Measurements from ENCODE around the gene PCDHGA8. TPM values are rescaled to one million over a fixed set of nuclear protein-coding genes. Genes with fewer than 3 reads are reported as not detected.
"Not testable (repeated sequence)": the region's sequence is repeated elsewhere in the genome, so short reads cannot be mapped to it uniquely, and the experiment has no call there.

The PCDHGA8 gene
- total RNA-seq, 1 experiment from 2014 or later = 0.75 TPM

- DNase-seq (ENCODE audit: low read depth) = no peak
These were observed 38.9 kb downstream of the PCDHGA8 start for GRCh38 chr5:141431286-141431685.

- not testable (repeated sequence) for DNase-seq (ENCODE audit: low read depth)
These were observed 39.9 kb downstream of the PCDHGA8 start for GRCh38 chr5:141432308-141432707.

- DNase-seq (ENCODE audit: low read depth) = not testable (repeated sequence)
These were observed 40.3 kb downstream of the PCDHGA8 start for GRCh38 chr5:141432726-141433125.

DNA sequence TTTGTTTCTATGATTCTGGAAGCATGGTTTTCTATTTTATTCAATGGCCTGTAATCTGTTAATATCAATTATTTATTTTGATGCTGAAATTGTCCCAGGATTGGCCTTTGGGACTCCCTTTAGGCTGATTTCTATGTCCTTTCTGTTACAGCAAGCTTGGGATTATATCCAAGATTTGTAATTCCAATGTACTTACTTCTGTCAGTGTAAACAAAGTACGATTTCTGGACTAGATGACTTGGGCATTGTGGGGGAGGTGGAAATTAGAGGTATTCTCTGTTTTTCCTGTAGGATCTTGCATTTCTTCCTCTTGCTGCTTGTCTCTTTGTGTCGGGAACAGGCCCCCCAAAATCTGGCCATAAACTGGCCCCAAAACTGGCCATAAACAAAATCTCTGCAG lies 41.6 kb downstream of the PCDHGA8 start:
- DNase-seq (ENCODE audit: low read depth) = no peak

DNA sequence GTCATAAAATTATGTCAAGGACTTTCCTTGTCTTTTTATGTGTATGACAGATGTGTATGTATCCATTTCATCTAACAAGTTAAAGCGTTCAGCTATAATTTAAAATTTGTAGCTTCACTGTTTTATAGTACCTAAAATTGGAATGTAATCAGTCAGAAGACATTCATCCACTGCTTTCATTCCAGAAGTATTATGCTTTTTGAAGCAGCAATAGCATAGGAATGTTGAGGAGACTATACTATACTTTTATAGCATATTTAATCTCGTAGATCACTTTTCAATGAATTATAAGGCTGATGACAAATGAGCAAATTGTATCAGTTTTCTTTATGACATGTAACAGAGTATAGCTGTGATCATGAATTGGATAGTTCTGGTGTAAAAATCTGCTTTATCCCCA lies 44.8 kb downstream of the PCDHGA8 start:
- DNase-seq (ENCODE audit: low read depth) = no peak

DNA sequence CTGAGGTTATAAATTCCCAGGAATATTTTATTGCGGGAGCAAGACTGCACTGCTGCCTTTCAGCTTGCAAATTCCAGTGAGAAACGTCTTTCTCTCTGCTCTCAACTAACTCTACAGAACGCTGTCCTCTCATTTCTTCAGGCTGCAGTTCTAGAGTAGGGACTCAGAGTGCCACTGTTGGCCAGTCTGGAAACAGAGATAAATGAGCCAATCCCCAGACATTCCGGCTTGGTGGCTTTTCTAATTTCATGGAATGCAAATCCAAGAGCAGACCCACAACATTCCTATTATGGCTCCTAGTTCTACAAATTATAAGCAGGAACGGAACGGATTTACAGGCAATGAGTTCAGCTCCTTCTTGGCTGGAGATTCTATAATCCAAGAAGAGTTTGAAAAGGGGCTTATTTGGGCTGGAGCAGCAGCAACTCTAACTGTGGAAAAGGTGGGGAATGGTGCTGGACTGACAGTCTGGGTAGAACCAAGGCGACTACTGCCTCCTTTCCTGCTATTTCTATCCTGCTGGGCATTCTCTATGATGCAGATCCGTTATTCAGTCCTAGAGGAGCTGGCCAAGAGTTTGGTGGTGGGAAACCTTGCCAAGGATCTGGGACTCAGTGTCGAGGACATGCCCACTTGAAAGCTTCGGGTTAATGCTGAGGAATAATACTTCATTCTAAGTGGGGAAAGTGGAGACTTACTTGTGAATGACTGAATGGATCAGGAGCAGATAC lies 47.1 kb downstream of the PCDHGA8 start:
- DNase-seq (ENCODE audit: low read depth) = no peak

DNA sequence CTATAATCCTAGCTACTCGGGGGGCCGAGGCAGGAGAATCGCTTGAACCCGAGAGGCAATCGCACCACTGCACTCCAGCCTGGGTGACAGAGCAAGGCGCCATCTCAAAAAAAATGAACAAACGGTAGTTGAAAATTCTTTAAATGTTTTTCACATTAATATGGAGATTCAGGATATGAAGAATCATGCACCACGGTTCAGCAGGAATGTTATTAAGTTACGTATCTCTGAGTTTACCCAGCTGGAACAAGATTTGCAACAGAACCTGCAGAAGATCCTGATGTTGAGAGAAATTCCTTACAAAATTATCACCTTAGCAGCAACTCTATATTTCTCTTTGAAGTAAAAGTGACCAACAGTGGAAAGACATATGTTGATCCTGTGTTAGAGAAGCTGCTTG lies 47.9 kb downstream of the PCDHGA8 start:
- DNase-seq (ENCODE audit: low read depth) = no peak

- DNase-seq (ENCODE audit: low read depth) = no peak
These were observed 49.2 kb downstream of the PCDHGA8 start for GRCh38 chr5:141441571-141442170.

Other genes with a start within 250 kb of the PCDHGA8 start
- gene PCDHB6, start 242.6 kb upstream of the PCDHGA8 start, total RNA-seq (2014; rRNA removed) = 0.34 and 0.38 TPM in 2 replicates
- 2.0 and 3.4 TPM in 2 replicates for gene PCDHB7, start 220.0 kb upstream of the PCDHGA8 start, total RNA-seq (2014; rRNA removed)
- gene PCDHB8, start 214.8 kb upstream of the PCDHGA8 start, total RNA-seq (2014; rRNA removed) = 9.6 and 12.3 TPM in 2 replicates
- gene PCDHB16, start 210.2 kb upstream of the PCDHGA8 start, total RNA-seq (2014; rRNA removed) = 10.4 and 12.2 TPM in 2 replicates
- gene PCDHB9, start 205.5 kb upstream of the PCDHGA8 start, total RNA-seq (2014; rRNA removed) = 2.8 and 3.1 TPM in 2 replicates
- gene PCDHB10, start 200.3 kb upstream of the PCDHGA8 start, total RNA-seq (2014; rRNA removed) = 2.4 and 2.8 TPM in 2 replicates
- 0.77 and 1.5 TPM in 2 replicates for gene PCDHB11, start 193.0 kb upstream of the PCDHGA8 start, total RNA-seq (2014; rRNA removed)
- gene PCDHB12, start 183.9 kb upstream of the PCDHGA8 start, total RNA-seq (2014; rRNA removed) = 3.1 and 3.6 TPM in 2 replicates
- 3.5 and 5.1 TPM in 2 replicates for gene PCDHB13, start 178.7 kb upstream of the PCDHGA8 start, total RNA-seq (2014; rRNA removed)
- 4.3 and 4.9 TPM in 2 replicates for gene PCDHB14, start 169.3 kb upstream of the PCDHGA8 start, total RNA-seq (2014; rRNA removed)
- 3.8 TPM in 2 replicates for gene PCDHB15, start 147.2 kb upstream of the PCDHGA8 start, total RNA-seq (2014; rRNA removed)
- 0.17 TPM in 1 of 2 replicates, not detected in the other for gene SLC25A2, start 88.6 kb upstream of the PCDHGA8 start, total RNA-seq (2014; rRNA removed)
- gene TAF7, start 71.8 kb upstream of the PCDHGA8 start, total RNA-seq (2014; rRNA removed) = 65.1 and 67.6 TPM in 2 replicates
- gene PCDHGA1, start 62.1 kb upstream of the PCDHGA8 start, total RNA-seq (2014; rRNA removed) = 5.3 and 7.1 TPM in 2 replicates
- gene PCDHGA2, start 53.9 kb upstream of the PCDHGA8 start, total RNA-seq (2014; rRNA removed) = 0.90 and 1.1 TPM in 2 replicates
- gene PCDHGA3, start 48.8 kb upstream of the PCDHGA8 start, total RNA-seq (2014; rRNA removed) = 0.57 TPM in 1 of 2 replicates, not detected in the other
- gene PCDHGB1, start 42.5 kb upstream of the PCDHGA8 start, total RNA-seq (2014; rRNA removed) = 6.8 and 8.1 TPM in 2 replicates
- 3.9 and 4.4 TPM in 2 replicates for gene PCDHGA4, start 37.6 kb upstream of the PCDHGA8 start, total RNA-seq (2014; rRNA removed)
- 9.0 and 12.5 TPM in 2 replicates for gene PCDHGB2, start 32.6 kb upstream of the PCDHGA8 start, total RNA-seq (2014; rRNA removed)
- 0.98 and 1.5 TPM in 2 replicates for gene PCDHGA5, start 28.5 kb upstream of the PCDHGA8 start, total RNA-seq (2014; rRNA removed)
- 1.4 and 1.6 TPM in 2 replicates for gene PCDHGB3, start 22.4 kb upstream of the PCDHGA8 start, total RNA-seq (2014; rRNA removed)
- gene PCDHGA6, start 18.7 kb upstream of the PCDHGA8 start, total RNA-seq (2014; rRNA removed) = 0.77 and 0.98 TPM in 2 replicates
- 0.57 and 0.77 TPM in 2 replicates for gene PCDHGA7, start 9.9 kb upstream of the PCDHGA8 start, total RNA-seq (2014; rRNA removed)
- gene PCDHGB4, start 4.9 kb upstream of the PCDHGA8 start, total RNA-seq (2014; rRNA removed) = 0.69 and 0.71 TPM in 2 replicates
- gene PCDHGB5, start 5.3 kb downstream of the PCDHGA8 start, total RNA-seq (2014; rRNA removed) = 0.52 and 2.1 TPM in 2 replicates
- 0.64 and 0.75 TPM in 2 replicates for gene PCDHGA9, start 10.1 kb downstream of the PCDHGA8 start, total RNA-seq (2014; rRNA removed)
- gene PCDHGB6, start 15.4 kb downstream of the PCDHGA8 start, total RNA-seq (2014; rRNA removed) = 0.32 and 0.40 TPM in 2 replicates
- gene PCDHGA10, start 20.4 kb downstream of the PCDHGA8 start, total RNA-seq (2014; rRNA removed) = 17.4 and 21.4 TPM in 2 replicates
- 0.52 and 0.83 TPM in 2 replicates for gene PCDHGB7, start 25.0 kb downstream of the PCDHGA8 start, total RNA-seq (2014; rRNA removed)
- gene PCDHGA11, start 28.4 kb downstream of the PCDHGA8 start, total RNA-seq (2014; rRNA removed) = 0.64 and 0.75 TPM in 2 replicates
- gene PCDHGA12, start 37.9 kb downstream of the PCDHGA8 start, total RNA-seq (2014; rRNA removed) = 6.1 and 6.9 TPM in 2 replicates
- 96.0 and 98.3 TPM in 2 replicates for gene PCDHGC3, start 83.3 kb downstream of the PCDHGA8 start, total RNA-seq (2014; rRNA removed)
- gene PCDHGC4, start 92.4 kb downstream of the PCDHGA8 start, total RNA-seq (2014; rRNA removed) = 0.69 and 0.83 TPM in 2 replicates
- 1.7 and 2.0 TPM in 2 replicates for gene PCDHGC5, start 96.4 kb downstream of the PCDHGA8 start, total RNA-seq (2014; rRNA removed)
- 28.2 and 38.9 TPM in 2 replicates for gene DIAPH1, start 226.4 kb downstream of the PCDHGA8 start, total RNA-seq (2014; rRNA removed)
- 58.8 and 65.2 TPM in 2 replicates for gene HDAC3, start 244.2 kb downstream of the PCDHGA8 start, total RNA-seq (2014; rRNA removed)
- gene RELL2, start 244.4 kb downstream of the PCDHGA8 start, total RNA-seq (2014; rRNA removed) = 5.2 and 7.0 TPM in 2 replicates